Kidney epithelial cell (primary cell): ENCODE measurements around the gene SLC2A13. TPM values are rescaled to one million over a fixed set of nuclear protein-coding genes. Genes with fewer than 3 reads are reported as not detected.
"Not testable (repeated sequence)": the region's sequence is repeated elsewhere in the genome, so short reads cannot be mapped to it uniquely, and the experiment has no call there.

Experiments
- DNase-seq: peaks from one replicate; pipeline ENCODE4 v3.0.0-alpha.2; 2010; ENCODE audit warnings: low read depth
- H3K27me3 ChIP-seq: 2 replicates; pipeline ENCODE4 v1.6.0; 2011; ENCODE audit warnings: low read length; ENCODE audit not compliant: control insufficient read depth, insufficient read depth
- H3K36me3 ChIP-seq: 2 replicates; pipeline ENCODE4 v1.5.1; 2011; ENCODE audit warnings: low read length; ENCODE audit not compliant: control insufficient read depth, insufficient read depth
- H3K4me3 ChIP-seq: 2 replicates; pipeline ENCODE4 v1.5.1; 2011; ENCODE audit warnings: low read depth, mild to moderate bottlenecking, control low read depth, low read length
- total RNA-seq: library from RNA; depleted of rRNA; stranded (reverse); fragments of >200 nt; gene quantifications from 2 replicates; pipeline ENCODE4 v1.2.3, GENCODE V29; 2015
- TF ChIP-seq, protein P1 (sequence below): IDR thresholded peaks from 2 replicates; pipeline ENCODE4 v1.5.1; 2011; ENCODE audit warnings: mild to moderate bottlenecking, moderate library complexity, low read length, control low read depth, inconsistent platforms; ENCODE audit not compliant: insufficient read depth, poor library complexity, severe bottlenecking

SLC2A13 gene
- total RNA-seq, 1 donor from 2014 or later: 6.8 TPM

DNA sequence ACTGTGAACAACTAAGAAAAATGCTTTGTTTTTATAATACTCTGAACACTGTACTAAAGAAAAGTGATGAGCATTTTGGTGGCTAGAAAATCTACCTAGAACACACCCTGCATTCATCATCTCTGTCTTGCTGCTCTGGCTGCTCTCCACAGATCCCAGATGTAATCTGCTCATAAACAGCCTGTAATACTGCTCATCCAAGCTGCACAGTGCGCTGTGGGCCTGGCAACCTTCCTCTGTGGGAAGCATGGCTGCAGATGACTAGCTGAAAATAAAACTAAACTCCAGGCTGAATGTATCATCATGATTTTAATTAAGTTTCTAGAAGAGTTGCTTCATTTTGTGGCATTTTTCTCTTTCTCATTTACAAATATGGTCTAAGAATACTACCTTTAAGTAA is 200.7 kb downstream of the SLC2A13 start:
- H3K4me3 ChIP-seq: no peak overlapping the region
- H3K36me3 ChIP-seq: no peaks in the 10 kb centered on the region
- H3K27me3 ChIP-seq: no peaks in the 10 kb centered on the region
- TF ChIP-seq, protein P1, sequence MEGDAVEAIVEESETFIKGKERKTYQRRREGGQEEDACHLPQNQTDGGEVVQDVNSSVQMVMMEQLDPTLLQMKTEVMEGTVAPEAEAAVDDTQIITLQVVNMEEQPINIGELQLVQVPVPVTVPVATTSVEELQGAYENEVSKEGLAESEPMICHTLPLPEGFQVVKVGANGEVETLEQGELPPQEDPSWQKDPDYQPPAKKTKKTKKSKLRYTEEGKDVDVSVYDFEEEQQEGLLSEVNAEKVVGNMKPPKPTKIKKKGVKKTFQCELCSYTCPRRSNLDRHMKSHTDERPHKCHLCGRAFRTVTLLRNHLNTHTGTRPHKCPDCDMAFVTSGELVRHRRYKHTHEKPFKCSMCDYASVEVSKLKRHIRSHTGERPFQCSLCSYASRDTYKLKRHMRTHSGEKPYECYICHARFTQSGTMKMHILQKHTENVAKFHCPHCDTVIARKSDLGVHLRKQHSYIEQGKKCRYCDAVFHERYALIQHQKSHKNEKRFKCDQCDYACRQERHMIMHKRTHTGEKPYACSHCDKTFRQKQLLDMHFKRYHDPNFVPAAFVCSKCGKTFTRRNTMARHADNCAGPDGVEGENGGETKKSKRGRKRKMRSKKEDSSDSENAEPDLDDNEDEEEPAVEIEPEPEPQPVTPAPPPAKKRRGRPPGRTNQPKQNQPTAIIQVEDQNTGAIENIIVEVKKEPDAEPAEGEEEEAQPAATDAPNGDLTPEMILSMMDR: no peak
- DNase-seq: no peak

DNA sequence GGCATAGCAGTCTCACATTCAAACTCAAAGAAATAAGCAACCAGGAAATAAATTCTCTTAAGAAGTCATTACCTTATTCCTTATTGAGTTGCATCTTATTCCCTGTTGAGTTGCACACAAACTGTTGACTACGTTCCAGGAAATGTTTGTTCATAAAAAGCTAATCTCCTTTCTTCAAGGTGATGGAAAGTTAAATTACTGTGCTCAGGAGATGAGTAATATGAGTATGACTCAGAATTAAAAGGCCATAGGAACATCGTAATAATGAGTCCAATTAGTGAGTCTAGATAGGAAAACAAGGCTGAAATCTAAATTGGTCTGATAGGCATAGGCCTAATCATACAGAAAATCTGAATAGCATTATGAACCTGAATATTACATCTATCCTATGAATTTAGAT is 203.1 kb downstream of the SLC2A13 start:
- H3K4me3 ChIP-seq: no peak overlapping the region
- TF ChIP-seq, protein P1: no peak
- no peaks in the 10 kb centered on the region for H3K36me3 ChIP-seq
- DNase-seq: no peak
- H3K27me3 ChIP-seq: no peaks in the 10 kb centered on the region

DNA sequence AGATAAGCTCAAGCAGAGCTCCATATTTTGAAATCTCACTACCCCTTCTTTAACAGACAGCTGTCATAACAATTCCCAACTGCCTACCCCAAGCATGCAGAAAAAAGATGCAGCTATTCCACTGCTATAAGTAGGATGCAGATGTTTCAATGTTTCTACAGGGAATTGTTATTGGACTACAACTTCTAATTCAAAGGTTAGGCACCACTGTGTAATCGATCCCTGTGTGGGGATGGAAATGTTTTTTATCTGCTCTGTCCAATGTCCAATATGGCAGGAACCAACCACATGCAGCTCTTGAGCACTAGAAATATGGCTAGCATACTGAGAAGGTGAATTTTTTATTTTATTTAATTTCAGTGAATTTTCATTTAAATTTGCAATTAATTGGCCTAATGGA is 208.6 kb downstream of the SLC2A13 start:
- H3K4me3 ChIP-seq: no peak overlapping the region
- TF ChIP-seq, protein P1: no peak
- no peaks in the 10 kb centered on the region for H3K27me3 ChIP-seq
- no peaks in the 10 kb centered on the region for H3K36me3 ChIP-seq
- DNase-seq: no peak

DNA sequence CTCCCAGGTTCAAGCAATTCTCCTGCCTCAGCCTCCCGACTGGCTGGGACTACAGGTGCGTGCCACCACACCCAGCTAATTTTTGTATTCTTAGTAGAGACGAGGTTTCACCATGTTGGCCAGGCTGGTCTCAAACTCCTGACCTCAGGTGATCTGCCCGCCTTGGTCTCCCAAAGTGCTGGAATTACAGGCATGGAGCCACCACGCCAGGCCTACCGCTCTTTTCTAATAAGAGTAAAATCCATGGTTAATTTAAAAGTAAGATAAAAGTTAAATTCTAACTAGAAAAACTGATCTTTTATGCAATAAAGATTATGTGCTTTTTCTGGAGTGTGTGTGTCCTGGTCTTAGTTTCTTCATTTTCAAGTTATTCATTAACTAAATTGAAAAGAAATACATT is 212.5 kb downstream of the SLC2A13 start:
- not testable (repeated sequence) for H3K27me3 ChIP-seq, H3K4me3 ChIP-seq, H3K36me3 ChIP-seq, DNase-seq

DNA sequence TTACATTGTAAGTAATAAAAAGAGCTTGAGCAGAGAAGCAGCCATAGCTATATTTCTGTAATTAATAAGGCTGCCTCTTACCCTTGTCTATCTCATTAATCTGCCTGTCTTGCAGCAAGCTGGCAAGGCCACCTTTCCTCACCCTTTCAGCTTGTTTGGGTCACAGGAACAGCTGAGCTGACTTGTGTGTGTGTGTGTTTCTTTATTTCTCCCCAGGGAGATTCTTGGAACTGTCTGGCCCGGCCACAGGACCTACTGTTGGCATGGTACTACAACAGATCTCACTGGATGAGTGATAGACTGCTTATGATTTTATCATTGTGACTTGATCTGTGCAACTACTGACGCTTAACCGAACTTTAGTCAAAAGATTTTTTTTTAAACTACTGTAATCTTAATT is 213.7 kb downstream of the SLC2A13 start:
- no peaks in the 10 kb centered on the region for H3K27me3 ChIP-seq
- no peak for DNase-seq
- H3K36me3 ChIP-seq: no peaks in the 10 kb centered on the region
- H3K4me3 ChIP-seq: no peak overlapping the region
- TF ChIP-seq, protein P1: no peak

DNA sequence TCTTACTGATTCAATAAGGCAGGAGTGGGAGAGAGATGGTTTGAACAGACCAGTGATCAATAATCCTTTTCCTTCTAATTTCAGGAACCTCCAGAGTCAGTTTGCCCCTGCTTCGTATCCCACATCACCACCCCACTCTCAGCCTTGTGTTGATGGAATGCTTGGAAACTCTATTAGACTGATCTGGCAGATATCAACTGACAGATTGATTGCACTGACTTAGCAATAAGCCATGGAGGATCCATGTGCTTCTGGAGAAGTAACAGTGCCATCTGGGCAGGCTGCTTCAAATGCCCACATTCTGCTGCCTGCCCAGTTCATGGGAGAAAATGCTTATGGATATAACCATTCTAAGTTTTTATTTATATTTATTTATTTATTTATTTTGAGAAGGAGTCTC is 218.0 kb downstream of the SLC2A13 start:
- no peaks in the 10 kb centered on the region for H3K36me3 ChIP-seq
- TF ChIP-seq, protein P1: no peak
- H3K27me3 ChIP-seq: no peaks in the 10 kb centered on the region
- H3K4me3 ChIP-seq: no peak overlapping the region
- no peak for DNase-seq
